ENCODE measurements around the gene CLCA1. TPM values are rescaled to one million over a fixed set of nuclear protein-coding genes. Genes with fewer than 3 reads are reported as not detected.

CLCA1 gene
- total and polyA plus RNA-seq, 7 donors: 0.83 to 262 (median 192) TPM; not detected in 3

DNA sequence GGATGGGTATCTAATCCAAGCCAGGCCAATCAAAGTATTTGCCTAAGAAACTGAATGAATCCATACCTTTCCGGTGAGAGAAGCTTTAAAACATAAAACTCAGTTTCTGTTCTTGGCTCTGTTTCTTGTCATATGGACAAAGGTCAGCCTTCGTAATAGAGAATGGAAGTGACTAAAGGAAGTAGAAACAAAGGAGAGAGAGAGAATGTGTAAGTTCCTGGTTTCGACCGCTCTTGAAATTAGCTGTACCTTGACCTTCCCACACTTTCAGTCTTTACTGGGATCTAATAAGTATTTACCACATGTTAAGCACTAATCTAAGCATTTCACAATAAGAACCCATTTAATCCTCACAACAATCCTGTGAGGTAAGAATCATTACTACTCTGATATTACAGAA is 58.6 kb downstream of the CLCA1 start:
- TF ChIP-seq EP300 (IDR thresholded peaks at IDR 0.05) (no peak), POLR2AphosphoS5 (IDR thresholded peaks at IDR 0.05) (no peak), POLR2A (IDR thresholded peaks at IDR 0.05) (no peak)
- TF ChIP-seq, protein P1, sequence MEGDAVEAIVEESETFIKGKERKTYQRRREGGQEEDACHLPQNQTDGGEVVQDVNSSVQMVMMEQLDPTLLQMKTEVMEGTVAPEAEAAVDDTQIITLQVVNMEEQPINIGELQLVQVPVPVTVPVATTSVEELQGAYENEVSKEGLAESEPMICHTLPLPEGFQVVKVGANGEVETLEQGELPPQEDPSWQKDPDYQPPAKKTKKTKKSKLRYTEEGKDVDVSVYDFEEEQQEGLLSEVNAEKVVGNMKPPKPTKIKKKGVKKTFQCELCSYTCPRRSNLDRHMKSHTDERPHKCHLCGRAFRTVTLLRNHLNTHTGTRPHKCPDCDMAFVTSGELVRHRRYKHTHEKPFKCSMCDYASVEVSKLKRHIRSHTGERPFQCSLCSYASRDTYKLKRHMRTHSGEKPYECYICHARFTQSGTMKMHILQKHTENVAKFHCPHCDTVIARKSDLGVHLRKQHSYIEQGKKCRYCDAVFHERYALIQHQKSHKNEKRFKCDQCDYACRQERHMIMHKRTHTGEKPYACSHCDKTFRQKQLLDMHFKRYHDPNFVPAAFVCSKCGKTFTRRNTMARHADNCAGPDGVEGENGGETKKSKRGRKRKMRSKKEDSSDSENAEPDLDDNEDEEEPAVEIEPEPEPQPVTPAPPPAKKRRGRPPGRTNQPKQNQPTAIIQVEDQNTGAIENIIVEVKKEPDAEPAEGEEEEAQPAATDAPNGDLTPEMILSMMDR (IDR thresholded peaks at IDR 0.05): no peak
- no peak overlapping the region for H3K27ac ChIP-seq
- 14 to 60% methylated on average over 4 of the region's 4 CpGs for WGBS, 2 donors
- DNase-seq: no peak
- no peak overlapping the region for H3K4me3 ChIP-seq
- no peaks in the 10 kb centered on the region for H3K27me3 ChIP-seq
- intact Hi-C loops (cut with DNase I): no loop called here
- no peaks in the 10 kb centered on the region for H3K9me3 ChIP-seq
- no peaks in the 10 kb centered on the region for H3K36me3 ChIP-seq
- no peaks in the 10 kb centered on the region for H3K4me1 ChIP-seq

DNA sequence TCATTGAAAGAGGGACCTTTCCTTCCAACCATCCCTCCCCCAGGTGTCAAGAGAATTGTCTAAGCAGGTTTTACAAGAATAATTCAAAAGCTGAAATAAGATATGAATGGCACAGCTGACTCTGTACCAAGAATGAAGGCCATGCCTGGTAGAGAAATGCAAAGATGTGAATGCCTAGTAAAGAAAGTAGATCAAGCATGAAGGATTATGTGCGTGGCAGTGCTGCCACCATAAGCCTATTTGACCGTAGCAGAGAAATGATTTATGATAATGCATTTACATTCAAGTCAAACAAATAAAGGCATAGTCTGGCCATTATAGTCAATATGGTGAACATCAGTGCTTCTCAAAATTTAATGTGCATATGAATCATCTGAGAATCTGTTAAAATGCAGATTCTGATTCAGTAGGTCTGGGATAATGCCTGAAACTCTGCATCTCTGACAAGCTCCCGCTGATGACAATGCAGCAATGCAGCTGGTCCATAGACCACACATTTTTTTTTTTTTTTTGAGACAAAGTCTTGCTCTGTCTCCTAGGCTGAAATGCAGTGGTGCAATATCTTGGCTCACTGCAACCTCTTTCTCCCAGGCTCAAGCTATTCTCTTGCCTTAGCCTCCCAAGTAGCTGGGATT is 61.6 kb downstream of the CLCA1 start:
- Histone ChIP-seq H3K36me3 (no peaks in the 10 kb centered on the region), H3K27ac (no peak overlapping the region), H3K9me3 (no peaks in the 10 kb centered on the region), H3K27me3 (no peaks in the 10 kb centered on the region), H3K4me1 (no peaks in the 10 kb centered on the region), H3K4me3 (no peak overlapping the region)
- WGBS, 2 donors: 90 to 94% methylated on average over 3 of the region's 3 CpGs
- TF ChIP-seq POLR2AphosphoS5 (IDR thresholded peaks at IDR 0.05) (no peak), POLR2A (IDR thresholded peaks at IDR 0.05) (no peak), EP300 (IDR thresholded peaks at IDR 0.05) (no peak)
- TF ChIP-seq, protein P1 (IDR thresholded peaks at IDR 0.05): no peak
- no peak for DNase-seq
- intact Hi-C loops (cut with DNase I): no loop called here

DNA sequence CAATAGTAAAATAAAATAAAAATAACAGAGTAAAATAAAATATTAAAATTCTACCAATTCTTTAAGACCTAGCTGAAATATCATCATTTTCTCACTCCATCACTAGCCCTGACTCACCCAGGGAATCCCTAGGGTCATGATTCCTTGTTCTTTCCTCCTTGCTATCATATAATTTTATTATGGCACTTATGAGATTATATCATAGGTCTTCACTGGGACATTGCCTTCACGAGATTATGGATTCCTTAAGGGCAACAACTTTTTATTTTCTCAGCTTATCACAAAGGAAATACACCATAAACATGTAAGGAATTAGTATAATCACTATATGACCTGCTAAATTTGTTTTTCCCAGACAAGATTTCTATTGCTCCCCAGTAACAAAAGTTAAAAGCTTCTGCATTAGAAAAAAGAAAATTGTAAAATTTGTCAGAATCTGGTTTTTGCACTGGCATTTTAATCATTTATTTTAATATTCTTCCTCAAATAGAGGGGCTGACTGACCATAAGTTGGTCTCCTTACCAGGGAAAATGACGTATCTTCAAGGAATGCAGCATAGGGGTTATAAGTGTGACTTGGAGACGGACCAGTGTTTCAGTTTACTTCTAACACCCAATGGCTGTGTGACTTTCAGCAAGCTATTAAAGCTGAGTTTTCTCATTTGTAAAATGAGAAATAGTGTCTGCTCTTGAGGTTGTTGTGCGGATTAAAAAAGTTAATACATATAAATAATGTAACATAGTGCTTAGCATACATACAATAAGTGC is 69.4 kb downstream of the CLCA1 start:
- no peak for TF ChIP-seq POLR2AphosphoS5 (IDR thresholded peaks at IDR 0.05)
- TF ChIP-seq, protein P1 (IDR thresholded peaks at IDR 0.05): no peak
- no peak for TF ChIP-seq POLR2A (IDR thresholded peaks at IDR 0.05)
- TF ChIP-seq EP300 (IDR thresholded peaks at IDR 0.05): no peak
- Histone ChIP-seq H3K4me3 (no peak overlapping the region), H3K27ac (no peak overlapping the region), H3K4me1 (no peaks in the 10 kb centered on the region), H3K27me3 (no peaks in the 10 kb centered on the region), H3K36me3 (no peaks in the 10 kb centered on the region), H3K9me3 (no peaks in the 10 kb centered on the region)
- intact Hi-C loops (cut with DNase I): no loop called here
- no peak for DNase-seq
- whole genome bisulfite sequencing, 2 donors: 11 to 47% methylated on average over 4 of the region's 4 CpGs

DNA sequence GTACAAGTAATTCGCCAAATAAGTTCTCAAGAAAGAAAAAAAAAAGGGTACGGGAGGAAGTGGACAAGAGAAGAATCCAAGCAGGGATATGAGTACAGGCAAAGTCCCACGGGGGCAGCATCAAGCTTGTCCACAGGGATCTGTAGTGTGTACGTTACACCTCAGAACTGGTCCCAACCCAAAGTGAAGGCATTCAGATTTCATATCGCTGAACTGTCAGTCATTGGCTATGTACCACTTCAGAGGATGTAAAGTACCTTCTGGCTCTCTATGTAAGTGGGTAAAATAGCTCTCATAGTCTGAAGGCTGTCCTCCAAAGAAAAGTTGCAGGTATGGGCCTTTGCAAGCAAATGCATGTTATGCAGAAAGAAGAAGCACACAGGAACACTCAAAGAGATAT is 70.0 kb downstream of the CLCA1 start:
- Histone ChIP-seq H3K4me1 (no peaks in the 10 kb centered on the region), H3K27ac (no peak overlapping the region), H3K27me3 (no peaks in the 10 kb centered on the region), H3K4me3 (no peak overlapping the region), H3K9me3 (no peaks in the 10 kb centered on the region), H3K36me3 (no peaks in the 10 kb centered on the region)
- no peak for DNase-seq
- TF ChIP-seq EP300 (IDR thresholded peaks at IDR 0.05) (no peak), POLR2AphosphoS5 (IDR thresholded peaks at IDR 0.05) (no peak), POLR2A (IDR thresholded peaks at IDR 0.05) (no peak)
- TF ChIP-seq, protein P1 (IDR thresholded peaks at IDR 0.05): no peak
- 48 to 78% methylated on average over 5 of the region's 5 CpGs for WGBS, 2 donors
- intact Hi-C loops (cut with DNase I): no loop called here

All from sigmoid colon (tissue), 7 donors.